K562 (cell line): Measurements from ENCODE around the gene LENG9. TPM values are rescaled to one million over a fixed set of nuclear protein-coding genes. Genes with fewer than 3 reads are reported as not detected.

Source experiments
- ATAC-seq: fragments of 200-7000 bp; cut with Tn5 transposase; 3 replicates; pipeline ENCODE4 v1.9.1; 2020; ENCODE audit warnings: moderate library complexity
- BruUV-seq: library from RNA; stranded (reverse); fragments of 400-500 nt; replicated peaks from 2 replicates; lab custom pipeline; 2021; lab: Mats Ljungman, UMichigan
- CTCF ChIA-PET: fragments of 300-600 bp; formaldehyde crosslinking; extraction: SDS; loops from one replicate; lab custom pipeline; 2021; ENCODE audit warnings: low intra/inter-chr PET ratio; lab: Yijun Ruan, JAX
- POLR2A ChIA-PET: fragments of 300-600, 350-650 bp; sonication (Branson Sonifier 250); formaldehyde crosslinking; extraction: SDS; loops from one replicate; lab custom pipeline; 2021; ENCODE audit warnings: antibody characterized with exemption, inconsistent platforms; lab: Yijun Ruan, JAX
- DNase-seq, 4 experiments: peaks; one replicate each; pipeline versions ENCODE4 v3.0.0 to v3.0.0-alpha.2; 2011 to 2018; ENCODE audit warnings: low spot score in 3 of 4, mixed read lengths in 3 of 4; ENCODE audit errors: extremely low read depth in 1 of 4
- FAIRE-seq: peaks from 2 replicates; lab custom pipeline; 2011; peaks lifted over from hg19 to GRCh38; lab: Jason Lieb, UNC
- H2AFZ ChIP-seq: 2 replicates; pipeline ENCODE4 v1.6.0; 2011; ENCODE audit warnings: low read depth, low read length, control low read depth, inconsistent platforms
- H3K27ac ChIP-seq: fragments of 200-600 bp; 3 replicates; pipeline ENCODE4 v1.8.0; 2011; ENCODE audit warnings: low read depth, mild to moderate bottlenecking, control low read depth, inconsistent platforms, low read length, moderate library complexity, mixed read lengths; ENCODE audit errors: extremely low read depth
- H3K27me3 ChIP-seq, 2 experiments: fragments of 300-600 bp in 1 of 2; 2 replicates in 1 of 2; 3 replicates in 1 of 2; pipeline versions ENCODE4 v1.6.0 to v1.8.0; 2011; ENCODE audit warnings: inconsistent platforms in 2 of 2, low read length in 2 of 2, mild to moderate bottlenecking in 1 of 2, mixed read lengths in 1 of 2, moderate library complexity in 1 of 2; ENCODE audit not compliant: control insufficient read depth in 2 of 2, insufficient read depth in 2 of 2
- H3K36me3 ChIP-seq: fragments of 300-600 bp; 3 replicates; pipeline ENCODE4 v1.8.0; 2011; ENCODE audit warnings: mild to moderate bottlenecking, low read length, inconsistent platforms; ENCODE audit not compliant: control insufficient read depth, insufficient read depth
- H3K4me1 ChIP-seq, 2 experiments: fragments of 200-600 bp in 1 of 2; replicated peaks in 1 of 2; 2 replicates in 1 of 2; 3 replicates in 1 of 2; pipeline versions ENCODE4 v1.5.1 to v1.8.0; 2011; ENCODE audit warnings: inconsistent platforms in 2 of 2, low read length in 2 of 2, mild to moderate bottlenecking in 1 of 2, mixed read lengths in 1 of 2, moderate library complexity in 1 of 2; ENCODE audit not compliant: control insufficient read depth in 2 of 2, insufficient read depth in 2 of 2
- H3K4me2 ChIP-seq: 2 replicates; pipeline ENCODE4 v1.6.1; 2011; ENCODE audit warnings: low read length, control low read depth, inconsistent platforms, mixed read lengths; ENCODE audit not compliant: insufficient read depth
- H3K4me3 ChIP-seq: fragments of 200-600 bp; sonication (generic), shearing (Covaris generic); 2 replicates; pipeline ENCODE4 v1.5.1; 2016; ENCODE audit warnings: control low read depth, inconsistent platforms
- H3K79me2 ChIP-seq: fragments of 200-600 bp; 3 replicates; pipeline ENCODE4 v1.8.0; 2011; ENCODE audit warnings: low read length, inconsistent platforms; ENCODE audit not compliant: control insufficient read depth, insufficient read depth
- H3K9ac ChIP-seq, 2 experiments: 2 replicates each; pipeline versions ENCODE4 v1.6.0 to v1.6.1; 2011; ENCODE audit warnings: low read depth in 2 of 2, low read length in 2 of 2, control low read depth in 1 of 2, inconsistent platforms in 1 of 2, mild to moderate bottlenecking in 1 of 2, mixed read lengths in 1 of 2; ENCODE audit not compliant: insufficient read depth in 1 of 2
- H3K9me1 ChIP-seq: one replicate; pipeline ENCODE4 v1.6.0; 2011; ENCODE audit warnings: inconsistent platforms, mild to moderate bottlenecking, low read length, moderate library complexity; ENCODE audit not compliant: control insufficient read depth, insufficient read depth
- H3K9me3 ChIP-seq: replicated peaks from 2 replicates; pipeline ENCODE4 v1.5.1; 2011; ENCODE audit warnings: low read depth, low read length, inconsistent platforms; ENCODE audit not compliant: control insufficient read depth, insufficient read depth
- H4K20me1 ChIP-seq: replicated peaks from 2 replicates; pipeline ENCODE4 v1.6.1; 2011; ENCODE audit warnings: low read length, inconsistent platforms, mixed read lengths; ENCODE audit not compliant: control insufficient read depth, insufficient read depth
- BHLHE40 ChIP-seq: IDR thresholded peaks from 2 replicates; pipeline ENCODE4 v1.6.1; 2011; ENCODE audit warnings: low read length, improper control_type of control experiment
- FOS ChIP-seq: IDR thresholded peaks from 3 replicates; pipeline ENCODE4 v1.6.1; 2011; ENCODE audit not compliant: insufficient read length; ENCODE audit errors: extremely low read depth
- GABPA ChIP-seq: fragments of 200-800 bp; sonication (Bioruptor generic); conservative IDR thresholded peaks from 2 replicates; pipeline ENCODE4 v1.6.1; 2016; ENCODE audit warnings: low read depth, missing genetic modification characterization, missing compliant biosample characterization
- ILF3 ChIP-seq: fragments of 450-650 bp; IDR thresholded peaks from 2 replicates; pipeline ENCODE4 v1.6.1; 2018; ENCODE audit warnings: antibody characterized with exemption, mild to moderate bottlenecking, moderate library complexity, borderline replicate concordance
- JUNB ChIP-seq: fragments of 450-650 bp; formaldehyde crosslinking; conservative IDR thresholded peaks from 2 replicates; pipeline ENCODE4 v1.4.0; 2020; ENCODE audit warnings: mild to moderate bottlenecking
- KLF1 ChIP-seq: fragments of 450-650 bp; IDR thresholded peaks from 2 replicates; pipeline ENCODE4 v1.6.1; 2016; ENCODE audit warnings: missing genetic modification characterization, missing compliant biosample characterization
- MAFG ChIP-seq: fragments of 450-650 bp; conservative IDR thresholded peaks from 2 replicates; pipeline ENCODE4 v1.6.1; 2016; ENCODE audit warnings: missing genetic modification characterization, missing compliant biosample characterization
- MBD1 ChIP-seq: fragments of 250-450 bp; sonication (Bioruptor Pico); IDR thresholded peaks from 2 replicates; pipeline ENCODE4 v1.8.0; 2022; ENCODE audit warnings: inconsistent platforms
- RAD21 ChIP-seq, 2 experiments: fragments of 250-450 bp in 1 of 2; fragments of 450-650 bp in 1 of 2; sonication (Bioruptor Pico) in 1 of 2; formaldehyde crosslinking in 1 of 2; IDR thresholded peaks in 1 of 2; conservative IDR thresholded peaks in 1 of 2; 2 replicates each; pipeline versions ENCODE4 v1.4.0 to v1.8.0; 2020 to 2022; ENCODE audit warnings: mild to moderate bottlenecking in 2 of 2, moderate library complexity in 1 of 2
- RB1 ChIP-seq: fragments of 450-650 bp; IDR thresholded peaks from 2 replicates; pipeline ENCODE4 v1.6.1; 2017; ENCODE audit warnings: low read depth, mild to moderate bottlenecking
- SIN3A ChIP-seq, 2 experiments: fragments of 150-350 bp in 1 of 2; IDR thresholded peaks; 2 replicates each; pipeline ENCODE4 v1.6.1; 2011 to 2016; ENCODE audit warnings: borderline replicate concordance in 2 of 2, low read depth in 2 of 2, low read length in 2 of 2, mild to moderate bottlenecking in 2 of 2, moderate library complexity in 2 of 2; ENCODE audit not compliant: control insufficient read depth in 1 of 2
- SMC3 ChIP-seq: conservative IDR thresholded peaks from 2 replicates; pipeline ENCODE4 v1.6.1; 2011; ENCODE audit warnings: low read depth, low read length, improper control_type of control experiment; ENCODE audit not compliant: insufficient read depth
- XRCC3 ChIP-seq: fragments of 450-650 bp; IDR thresholded peaks from 2 replicates; pipeline ENCODE4 v1.6.1; 2017; ENCODE audit warnings: mild to moderate bottlenecking, moderate library complexity
- ZBTB8A ChIP-seq: fragments of 450-650 bp; IDR thresholded peaks from 2 replicates; pipeline ENCODE4 v1.6.1; 2018; ENCODE audit warnings: mild to moderate bottlenecking, moderate library complexity; ENCODE audit not compliant: partially characterized antibody
- ZNF12 ChIP-seq: sonication (generic); formaldehyde crosslinking; IDR thresholded peaks from 2 replicates; pipeline ENCODE4 v1.4.0; 2020; ENCODE audit warnings: mild to moderate bottlenecking, missing genetic modification reagents
- ZNF57 ChIP-seq: fragments of 450-650 bp; formaldehyde crosslinking; IDR thresholded peaks from 2 replicates; pipeline ENCODE4 v1.4.0; 2020; ENCODE audit warnings: mild to moderate bottlenecking, moderate library complexity
- ZNF79 ChIP-seq: fragments of 250-450 bp; sonication (Bioruptor Pico); IDR thresholded peaks from 2 replicates; pipeline ENCODE4 v1.4.0; 2020; ENCODE audit warnings: low read depth, mild to moderate bottlenecking, moderate library complexity
- WGBS: fragments of 100-300 bp; shearing (Covaris generic); methylation state at CpG from one replicate; pipeline ENCODE4 v1.1.6; 2016; ENCODE audit warnings: low coverage, mixed read lengths; ENCODE audit not compliant: insufficient coverage; ENCODE audit errors: missing lambda C conversion rate; 5-methylcytosine and 5-hydroxymethylcytosine counted together
- in situ Hi-C: fragments of 300-500 bp; cut with MboI; formaldehyde crosslinking; loops from 4 replicates; pipeline ENCODE4 v1.15.0; 2018; ENCODE audit warnings: inconsistent platforms, mixed read lengths
- intact Hi-C: fragments of 100-400 bp; cut with micrococcal nuclease; formaldehyde crosslinking; loops from 2 replicates; pipeline ENCODE4 v1.14.2; 2022
- polyA plus RNA-seq, 8 experiments: library from polyadenylated mRNA; depleted of rRNA in 4 of 8; stranded (reverse) in 5 of 8; unstranded in 3 of 8; fragments of >200 nt; fragmentation: Nextera tagmentation in 2 of 8; fragmentation: Illumina TruSeq in 1 of 8; extraction: Ambion mirVana in 2 of 8; extraction: Trizol in 1 of 8; gene quantifications; 2 replicates each; pipeline versions ENCODE4 v1.2.1 to v1.2.3, GENCODE V29; 2011 to 2014; ENCODE audit warnings: inconsistent platforms in 1 of 8, missing spikeins in 1 of 8
- total RNA-seq, 7 experiments: library from RNA; depleted of rRNA in 6 of 7; stranded (reverse); fragments of >200 nt in 6 of 7; fragmentation: Illumina TruSeq in 2 of 7; extraction: Trizol in 2 of 7; gene quantifications; 2 replicates each; pipeline versions ENCODE4 v1.2.1 to v1.2.3, GENCODE V29; 2011 to 2021; ENCODE audit warnings: low replicate concordance in 1 of 7
- TF ChIP-seq, protein P1 (sequence below): fragments of 450-650 bp; formaldehyde crosslinking; IDR thresholded peaks from 2 replicates; pipeline ENCODE4 v1.4.0; 2020; ENCODE audit warnings: mild to moderate bottlenecking, moderate library complexity
- TF ChIP-seq, protein P2 (sequence below): fragments of 450-650 bp; IDR thresholded peaks from 2 replicates; pipeline ENCODE4 v1.6.1; 2016

Gene LENG9
- total and polyA plus RNA-seq, 9 of the 15 experiments (the other 6 are each of a cell fraction or from before 2014, with no cell fraction given): 0.06 to 0.64 (median 0.33) TPM; not detected in 1

- H3K4me1 ChIP-seq: no peaks in the 10 kb centered on the region
- H3K36me3 ChIP-seq: no peaks in the 10 kb centered on the region
- no peaks in the 10 kb centered on the region for H3K9me1 ChIP-seq
- H3K4me2 ChIP-seq: no peak overlapping the region
- peak; percentile 82 for FAIRE-seq
- intact Hi-C loops (no loop called here), in situ Hi-C loops (no loop called here)
- H3K9me3 ChIP-seq: no peaks in the 10 kb centered on the region
- ChIA-PET CTCF (interaction anchor here (1.3 kb wide), 1 partner anchor 197 kb away, joined by 8 read pairs; no protein-coding TSS in a partner anchor), POLR2A (no interaction called here)
- BruUV-seq: no TSS peak
- H3K9ac ChIP-seq: no peak overlapping the region
- H3K79me2 ChIP-seq: no peaks in the 10 kb centered on the region
- 10% methylated on average over 10 of the region's 10 CpGs for WGBS
- peak; percentile 77 for ATAC-seq
- DNase-seq: peak in 3 of 4 experiments; percentile 44 to 67 (median 50)
- H4K20me1 ChIP-seq: peaks cover 2% of the 10 kb centered on the region; the same call in 1 of the 2 replicates
- peaks cover 7 to 16% of the 10 kb centered on the region in 2 experiments; a peak in 4 of 5 replicates for H3K27me3 ChIP-seq
- H2AFZ ChIP-seq: no peak overlapping the region
- H3K27ac ChIP-seq: no peak overlapping the region
- H3K4me3 ChIP-seq: no peak overlapping the region
- TF ChIP-seq ILF3 (no peak), BHLHE40 (no peak), FOS (no peak), MAFG (tag) (no peak), SIN3A (IDR thresholded peaks at IDR 0.05; ENCODE audit: borderline replicate concordance in 2 of 2, control insufficient read depth in 1 of 2, low read depth in 2 of 2, low read length in 2 of 2) (no peak), RAD21 (CRISPR knock-in tag; conservative IDR thresholded peaks at IDR 0.05 in 1 of 2, IDR thresholded peaks at IDR 0.05 in 1 of 2) (peak; percentile 51 to 71; a peak in 3 of 4 replicates), KLF1 (tag) (no peak), SMC3 (0 out of 2 replicates have a peak, but pooled peaks have one; percentile 18), ZBTB8A (no peak), ZNF79 (CRISPR knock-in tag) (no peak), MBD1 (CRISPR knock-in tag) (no peak), XRCC3 (no peak), ZNF57 (no peak), ZNF12 (CRISPR knock-in tag) (no peak), JUNB (CRISPR knock-in tag) (no peak), RB1 (no peak), GABPA (tag) (no peak)
- TF ChIP-seq, protein P1, sequence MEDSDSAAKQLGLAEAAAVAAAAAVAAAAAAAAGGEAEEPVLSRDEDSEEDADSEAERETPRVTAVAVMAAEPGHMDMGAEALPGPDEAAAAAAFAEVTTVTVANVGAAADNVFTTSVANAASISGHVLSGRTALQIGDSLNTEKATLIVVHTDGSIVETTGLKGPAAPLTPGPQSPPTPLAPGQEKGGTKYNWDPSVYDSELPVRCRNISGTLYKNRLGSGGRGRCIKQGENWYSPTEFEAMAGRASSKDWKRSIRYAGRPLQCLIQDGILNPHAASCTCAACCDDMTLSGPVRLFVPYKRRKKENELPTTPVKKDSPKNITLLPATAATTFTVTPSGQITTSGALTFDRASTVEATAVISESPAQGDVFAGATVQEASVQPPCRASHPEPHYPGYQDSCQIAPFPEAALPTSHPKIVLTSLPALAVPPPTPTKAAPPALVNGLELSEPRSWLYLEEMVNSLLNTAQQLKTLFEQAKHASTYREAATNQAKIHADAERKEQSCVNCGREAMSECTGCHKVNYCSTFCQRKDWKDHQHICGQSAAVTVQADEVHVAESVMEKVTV (CRISPR knock-in tag): peak; percentile 33
- TF ChIP-seq, protein P2, sequence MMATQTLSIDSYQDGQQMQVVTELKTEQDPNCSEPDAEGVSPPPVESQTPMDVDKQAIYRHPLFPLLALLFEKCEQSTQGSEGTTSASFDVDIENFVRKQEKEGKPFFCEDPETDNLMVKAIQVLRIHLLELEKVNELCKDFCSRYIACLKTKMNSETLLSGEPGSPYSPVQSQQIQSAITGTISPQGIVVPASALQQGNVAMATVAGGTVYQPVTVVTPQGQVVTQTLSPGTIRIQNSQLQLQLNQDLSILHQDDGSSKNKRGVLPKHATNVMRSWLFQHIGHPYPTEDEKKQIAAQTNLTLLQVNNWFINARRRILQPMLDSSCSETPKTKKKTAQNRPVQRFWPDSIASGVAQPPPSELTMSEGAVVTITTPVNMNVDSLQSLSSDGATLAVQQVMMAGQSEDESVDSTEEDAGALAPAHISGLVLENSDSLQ: peak; percentile 69
Observed at GRCh38 chr19:54478677-54479266, 15.2 kb upstream of the LENG9 start.
